IMR-90 (cell line): ENCODE data around the gene MRPL28. TPM values are rescaled to one million over a fixed set of nuclear protein-coding genes. Genes with fewer than 3 reads are reported as not detected.

Experiments used
- ATAC-seq: fragments of 200-7000 bp; cut with Tn5 transposase; 2 replicates; pipeline ENCODE4 v1.9.1; 2020; ENCODE audit warnings: low read depth, mild to moderate bottlenecking, moderate library complexity
- BruUV-seq: library from RNA; stranded (reverse); fragments of 400-500 nt; replicated peaks from 2 replicates; lab custom pipeline; 2021; lab: Mats Ljungman, UMichigan
- CTCF ChIA-PET: fragments of 300-600 bp; formaldehyde crosslinking; extraction: SDS; loops from one replicate; lab custom pipeline; 2021; ENCODE audit warnings: antibody characterized with exemption; lab: Yijun Ruan, JAX
- POLR2A ChIA-PET: fragments of 300-600 bp; sonication (Branson Sonifier 250); formaldehyde crosslinking; loops from one replicate; lab custom pipeline; 2022; ENCODE audit warnings: antibody characterized with exemption; ENCODE audit not compliant: unreplicated experiment; lab: Charles Lee
- DNase-seq: peaks from one replicate; pipeline ENCODE4 v3.0.0; 2013
- H2AFZ ChIP-seq: replicated peaks from 2 replicates; pipeline ENCODE3; 2013; ENCODE audit warnings: low read length, mild to moderate bottlenecking; ENCODE audit not compliant: poor library complexity
- H2AK5ac ChIP-seq: 2 replicates; pipeline ENCODE4 v1.6.1; 2013; ENCODE audit warnings: low read depth, low read length, inconsistent platforms
- H2AK9ac ChIP-seq: replicated peaks from 2 replicates; pipeline ENCODE3; 2013; ENCODE audit warnings: mild to moderate bottlenecking, low read depth, low read length, moderate library complexity; ENCODE audit not compliant: poor library complexity
- H2BK120ac ChIP-seq: 2 replicates; pipeline ENCODE4 v1.6.1; 2013; ENCODE audit warnings: low read depth, low read length, inconsistent platforms
- H2BK15ac ChIP-seq: 3 replicates; pipeline ENCODE4 v1.6.1; 2013; ENCODE audit warnings: low read depth, low read length, inconsistent platforms
- H2BK20ac ChIP-seq: 2 replicates; pipeline ENCODE4 v1.6.1; 2013; ENCODE audit warnings: low read depth, mild to moderate bottlenecking, inconsistent platforms, low read length, moderate library complexity
- H2BK5ac ChIP-seq: 2 replicates; pipeline ENCODE4 v1.6.1; 2013; ENCODE audit warnings: mild to moderate bottlenecking, low read depth, low read length, inconsistent platforms; ENCODE audit not compliant: poor library complexity, severe bottlenecking
- H3K14ac ChIP-seq: replicated peaks from 2 replicates; pipeline ENCODE4 v1.6.1; 2013; ENCODE audit warnings: low read depth, low read length, inconsistent platforms
- H3K18ac ChIP-seq: 2 replicates; pipeline ENCODE4 v1.6.1; 2013; ENCODE audit warnings: low read depth, low read length, control low read depth
- H3K23ac ChIP-seq: 2 replicates; pipeline ENCODE4 v1.6.1; 2013; ENCODE audit warnings: low read depth, low read length, inconsistent platforms
- H3K27ac ChIP-seq: 2 replicates; pipeline ENCODE4 v1.5.1; 2013; ENCODE audit warnings: mild to moderate bottlenecking, control low read depth, low read length; ENCODE audit not compliant: insufficient read depth
- H3K27me3 ChIP-seq: 2 replicates; pipeline ENCODE4 v1.6.1; 2013; ENCODE audit warnings: low read length; ENCODE audit not compliant: control insufficient read depth, insufficient read depth
- H3K36me3 ChIP-seq: 2 replicates; pipeline ENCODE4 v1.6.1; 2013; ENCODE audit warnings: low read length, mixed read lengths; ENCODE audit not compliant: control insufficient read depth, insufficient read depth
- H3K4ac ChIP-seq: 2 replicates; pipeline ENCODE4 v1.6.1; 2013; ENCODE audit warnings: low read depth, low read length, inconsistent platforms
- H3K4me1 ChIP-seq: 2 replicates; pipeline ENCODE4 v1.6.1; 2013; ENCODE audit warnings: low read length, mixed read lengths; ENCODE audit not compliant: control insufficient read depth, insufficient read depth
- H3K4me2 ChIP-seq: 2 replicates; pipeline ENCODE4 v1.6.1; 2013; ENCODE audit warnings: low read depth, mild to moderate bottlenecking, control low read depth, low read length, moderate library complexity
- H3K4me3 ChIP-seq: 2 replicates; pipeline ENCODE4 v1.5.1; 2013; ENCODE audit warnings: low read depth, mild to moderate bottlenecking, control low read depth, low read length, moderate library complexity; ENCODE audit not compliant: insufficient read depth
- H3K56ac ChIP-seq: 2 replicates; pipeline ENCODE4 v1.6.1; 2013; ENCODE audit warnings: low read length, inconsistent platforms; ENCODE audit not compliant: insufficient read depth; ENCODE audit errors: extremely low read depth
- H3K79me1 ChIP-seq, 2 experiments: 2 replicates each; pipeline ENCODE4 v1.6.1; 2013; ENCODE audit warnings: low read length in 2 of 2, inconsistent platforms in 1 of 2, low read depth in 1 of 2
- H3K9ac ChIP-seq: 2 replicates; pipeline ENCODE4 v1.6.1; 2013; ENCODE audit warnings: low read depth, low read length, control low read depth
- H3K9me1 ChIP-seq: 2 replicates; pipeline ENCODE4 v1.6.1; 2013; ENCODE audit warnings: low read length, inconsistent platforms; ENCODE audit not compliant: insufficient read depth
- H3K9me3 ChIP-seq: 2 replicates; pipeline ENCODE4 v1.6.1; 2013; ENCODE audit warnings: low read length; ENCODE audit not compliant: control insufficient read depth, insufficient read depth
- H4K20me1 ChIP-seq: 2 replicates; pipeline ENCODE4 v1.6.1; 2013; ENCODE audit warnings: low read length, inconsistent platforms; ENCODE audit not compliant: insufficient read depth
- H4K5ac ChIP-seq: 2 replicates; pipeline ENCODE4 v1.6.1; 2013; ENCODE audit warnings: mild to moderate bottlenecking, low read depth, low read length, control low read depth
- H4K8ac ChIP-seq, 2 experiments: 2 replicates each; pipeline ENCODE4 v1.6.1; 2013; ENCODE audit warnings: low read depth in 2 of 2, low read length in 2 of 2, control low read depth in 1 of 2, inconsistent platforms in 1 of 2
- H4K91ac ChIP-seq: 2 replicates; pipeline ENCODE4 v1.6.1; 2013; ENCODE audit warnings: low read depth, low read length, inconsistent platforms; ENCODE audit not compliant: insufficient read depth
- BHLHE40 ChIP-seq: fragments of 150-350 bp; IDR thresholded peaks from 2 replicates; pipeline ENCODE4 v1.6.1; 2016; ENCODE audit warnings: mild to moderate bottlenecking, low read depth, low read length
- CEBPB ChIP-seq: IDR thresholded peaks from 2 replicates; pipeline ENCODE4 v1.6.1; 2012; ENCODE audit warnings: low read depth, low read length, improper control_type of control experiment
- CHD1 ChIP-seq: IDR thresholded peaks from 2 replicates; pipeline ENCODE4 v1.6.1; 2012; ENCODE audit warnings: low read depth, low read length, improper control_type of control experiment
- CTCF ChIP-seq: conservative IDR thresholded peaks from 2 replicates; pipeline ENCODE4 v1.5.1; 2012; ENCODE audit warnings: mild to moderate bottlenecking, low read depth, low read length, improper control_type of control experiment
- ELK1 ChIP-seq: fragments of 150-350 bp; IDR thresholded peaks from 2 replicates; pipeline ENCODE4 v1.6.1; 2016; ENCODE audit warnings: low read depth, mild to moderate bottlenecking, low read length, moderate library complexity, borderline replicate concordance
- FOS ChIP-seq: fragments of 150-350 bp; IDR thresholded peaks from 2 replicates; pipeline ENCODE4 v1.6.1; 2016; ENCODE audit warnings: low read depth, low read length
- MAFK ChIP-seq: IDR thresholded peaks from 2 replicates; pipeline ENCODE4 v1.6.1; 2012; ENCODE audit warnings: low read depth, low read length, improper control_type of control experiment
- MAZ ChIP-seq: IDR thresholded peaks from 2 replicates; pipeline ENCODE4 v1.6.1; 2012; ENCODE audit warnings: low read depth, mild to moderate bottlenecking, low read length, improper control_type of control experiment, moderate library complexity, borderline replicate concordance
- MXI1 ChIP-seq: IDR thresholded peaks from 2 replicates; pipeline ENCODE4 v1.6.1; 2012; ENCODE audit warnings: low read depth, mild to moderate bottlenecking, low read length, moderate library complexity, borderline replicate concordance
- NFE2L2 ChIP-seq: fragments of 150-350 bp; IDR thresholded peaks from 2 replicates; pipeline ENCODE4 v1.6.1; 2016; ENCODE audit warnings: low read depth, mild to moderate bottlenecking, low read length
- RCOR1 ChIP-seq: IDR thresholded peaks from 2 replicates; pipeline ENCODE4 v1.6.1; 2012; ENCODE audit warnings: mild to moderate bottlenecking, low read length, improper control_type of control experiment; ENCODE audit not compliant: insufficient replicate concordance
- SMC3 ChIP-seq: fragments of 150-350 bp; IDR thresholded peaks from 2 replicates; pipeline ENCODE4 v1.6.1; 2016; ENCODE audit warnings: low read depth, mild to moderate bottlenecking, antibody characterized with exemption, low read length, moderate library complexity
- WGBS, 2 experiments: methylation state at CpG; one replicate each; pipeline versions ENCODE4 v1.1.5 to v1.1.7; 2013; ENCODE audit warnings: missing lambda C conversion rate in 2 of 2; ENCODE audit not compliant: insufficient read length in 1 of 2; ENCODE audit errors: extremely low coverage in 2 of 2; 5-methylcytosine and 5-hydroxymethylcytosine counted together
- dilution Hi-C: fragments of 300-500 bp; cut with HindIII; formaldehyde crosslinking; loops from one replicate; pipeline ENCODE4 v1.14.3; 2018; ENCODE audit warnings: low sequenced_read_pairs; ENCODE audit not compliant: unreplicated experiment
- in situ Hi-C: fragments of 300-500 bp; cut with MboI; formaldehyde crosslinking; loops from 3 replicates; pipeline ENCODE4 v1.14.3; 2019; ENCODE audit warnings: low sequenced_read_pairs, inconsistent platforms, mixed read lengths
- intact Hi-C: fragments of 100-400 bp; cut with micrococcal nuclease; formaldehyde crosslinking; loops from 2 replicates; pipeline ENCODE4 v1.10.0; 2022
- polyA plus RNA-seq, 3 experiments: library from polyadenylated mRNA; depleted of rRNA; stranded (reverse); fragments of >200 nt; gene quantifications; 2 replicates each; pipeline ENCODE4 v1.2.3, GENCODE V29; 2012; ENCODE audit warnings: low replicate concordance in 1 of 3
- total RNA-seq: library from RNA; depleted of rRNA; stranded (reverse); fragments of >200 nt; gene quantifications from 2 replicates; pipeline ENCODE4 v1.2.3, GENCODE V29; 2012
- TF ChIP-seq, protein P1 (sequence below): fragments of 150-350 bp; IDR thresholded peaks from 2 replicates; pipeline ENCODE4 v1.6.1; 2017; ENCODE audit warnings: mild to moderate bottlenecking, antibody characterized with exemption, low read length, low read depth

The MRPL28 gene
- total and polyA plus RNA-seq, 2 of the 4 experiments (the other 2 are of a cell fraction): 104 to 181 TPM

DNA sequence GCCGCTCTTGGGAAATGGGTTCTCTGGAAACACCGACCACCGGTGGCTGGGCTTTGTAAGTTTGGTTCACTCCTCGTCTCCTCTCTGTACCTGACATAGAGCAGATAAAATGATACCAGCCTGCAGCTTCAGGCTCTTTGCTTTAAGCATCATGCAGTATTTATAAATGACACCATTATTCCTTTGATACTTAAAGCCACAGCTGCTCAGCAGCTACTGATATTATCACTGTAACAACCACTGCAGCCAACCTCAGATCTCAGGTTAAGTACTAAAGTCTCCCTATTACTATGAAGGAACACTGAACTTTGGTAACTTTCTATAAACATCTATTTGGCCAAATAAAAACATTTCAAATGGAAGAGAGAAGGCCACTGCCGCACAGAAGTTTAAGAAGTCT is 52.8 kb downstream of the MRPL28 start:
- Histone ChIP-seq H4K91ac (no peak overlapping the region), H3K14ac (no peak overlapping the region), H2AK5ac (no peak overlapping the region), H4K8ac (no peak overlapping the region), H3K9ac (no peak overlapping the region), H2BK5ac (no peak overlapping the region), H3K9me3 (no peaks in the 10 kb centered on the region), H3K18ac (no peak overlapping the region), H3K4me2 (no peak overlapping the region), H3K27me3 (no peaks in the 10 kb centered on the region), H2BK15ac (no peak overlapping the region), H3K56ac (no peak overlapping the region), H4K20me1 (peaks cover 61% of the 10 kb centered on the region), H3K27ac (no peak overlapping the region), H3K9me1 (peaks cover 15% of the 10 kb centered on the region), H2AK9ac (no peak overlapping the region), H2BK120ac (no peak overlapping the region), H3K4me3 (no peak overlapping the region), H2BK20ac (no peak overlapping the region), H3K4ac (no peak overlapping the region), H3K79me1 (peaks cover 48 to 73% of the 10 kb centered on the region in 2 experiments), H4K5ac (no peak overlapping the region), H2AFZ (no peak overlapping the region), H3K36me3 (peaks cover 26% of the 10 kb centered on the region), H3K4me1 (no peaks in the 10 kb centered on the region), H3K23ac (no peak overlapping the region)
- WGBS, 2 experiments: 83% methylated on average over 5 of the region's 5 CpGs; no CpG with 5 or more reads in 1 of the 2 experiments
- POLR2A ChIA-PET: no interaction called here
- no TSS peak for BruUV-seq
- TF ChIP-seq CEBPB (no peak), MAZ (no peak), FOS (no peak), NFE2L2 (no peak), MXI1 (no peak), RCOR1 (no peak), ELK1 (no peak), BHLHE40 (no peak), CHD1 (no peak), MAFK (no peak), CTCF (no peak), SMC3 (no peak)
- TF ChIP-seq, protein P1, sequence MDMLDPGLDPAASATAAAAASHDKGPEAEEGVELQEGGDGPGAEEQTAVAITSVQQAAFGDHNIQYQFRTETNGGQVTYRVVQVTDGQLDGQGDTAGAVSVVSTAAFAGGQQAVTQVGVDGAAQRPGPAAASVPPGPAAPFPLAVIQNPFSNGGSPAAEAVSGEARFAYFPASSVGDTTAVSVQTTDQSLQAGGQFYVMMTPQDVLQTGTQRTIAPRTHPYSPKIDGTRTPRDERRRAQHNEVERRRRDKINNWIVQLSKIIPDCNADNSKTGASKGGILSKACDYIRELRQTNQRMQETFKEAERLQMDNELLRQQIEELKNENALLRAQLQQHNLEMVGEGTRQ: no peak
- CTCF ChIA-PET: no interaction called here
- DNase-seq: no peak
- in situ Hi-C loops: no loop called here
- no peak for ATAC-seq
- intact Hi-C loops: no loop called here
- dilution Hi-C loops: no loop called here
